ENCODE data around the gene SRRM3.

DNA sequence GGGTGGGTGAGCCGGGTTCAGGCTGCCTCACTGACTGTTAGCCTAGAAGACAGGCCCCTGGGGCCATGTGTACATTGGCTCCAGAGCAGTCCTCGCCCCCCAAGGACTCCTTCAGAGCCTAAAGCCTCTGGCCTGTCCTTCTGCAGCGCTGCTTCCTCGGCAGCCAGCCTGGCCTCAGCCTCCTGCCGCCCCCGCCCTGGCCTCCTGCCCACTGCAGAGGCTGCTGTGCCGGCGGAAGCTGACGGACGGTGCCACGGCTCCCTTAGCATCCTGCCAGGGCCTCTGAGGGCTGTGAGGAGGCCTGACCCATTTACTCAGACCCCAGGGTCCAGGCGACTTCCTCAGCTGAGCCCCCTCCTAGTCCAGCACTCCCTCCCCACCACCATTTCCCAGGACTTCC, 4.9 kb downstream of the SRRM3 start:
- no peak for TF ChIP-seq EZH2phosphoT487 (IDR thresholded peaks at IDR 0.05; ENCODE audit: insufficient read depth, low read depth)
- no peak for TF ChIP-seq EZH2 (IDR thresholded peaks at IDR 0.05; ENCODE audit: insufficient read depth, poor library complexity, severe bottlenecking)
